NCI-H510A (cell line): ENCODE data around the gene SIX3.

Experiments
- DNase-seq: peaks from one replicate; lab custom pipeline; 2025; lab: John Stamatoyannopoulos, UW

The SIX3 gene

DNA sequence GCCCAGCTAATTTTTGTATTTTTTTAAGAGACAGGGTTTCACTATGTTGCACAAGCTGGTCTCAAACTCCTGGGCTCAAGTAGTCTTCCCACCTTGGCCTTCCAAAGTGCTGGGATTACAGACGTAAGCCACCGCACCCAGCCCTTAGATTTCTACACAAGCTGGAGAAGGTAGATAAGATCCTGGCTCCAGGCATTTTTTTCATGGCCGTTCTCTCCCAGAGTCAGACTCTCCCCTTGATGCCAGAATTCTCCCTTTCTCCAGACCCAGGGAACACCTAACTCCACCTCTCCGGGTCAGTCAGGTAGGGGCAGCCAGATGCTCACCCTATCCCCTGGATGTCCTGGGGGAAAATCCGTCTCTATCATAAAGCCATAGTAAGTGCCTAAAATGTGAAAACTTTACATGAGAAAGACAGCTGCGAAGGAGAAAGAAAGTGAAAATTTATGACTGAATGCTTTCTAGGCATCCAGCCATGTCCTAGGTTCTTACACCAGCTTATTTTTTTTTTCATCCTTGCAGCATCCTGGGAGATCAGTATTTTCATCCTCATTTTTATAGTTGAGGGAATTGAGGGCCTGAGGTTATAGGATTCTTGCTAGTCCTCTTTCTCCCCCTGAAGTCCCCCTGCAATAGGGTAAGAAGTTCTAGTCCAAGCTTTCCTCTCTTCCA is 16.3 kb downstream of the SIX3 start:
- DNase-seq, result no peak

DNA sequence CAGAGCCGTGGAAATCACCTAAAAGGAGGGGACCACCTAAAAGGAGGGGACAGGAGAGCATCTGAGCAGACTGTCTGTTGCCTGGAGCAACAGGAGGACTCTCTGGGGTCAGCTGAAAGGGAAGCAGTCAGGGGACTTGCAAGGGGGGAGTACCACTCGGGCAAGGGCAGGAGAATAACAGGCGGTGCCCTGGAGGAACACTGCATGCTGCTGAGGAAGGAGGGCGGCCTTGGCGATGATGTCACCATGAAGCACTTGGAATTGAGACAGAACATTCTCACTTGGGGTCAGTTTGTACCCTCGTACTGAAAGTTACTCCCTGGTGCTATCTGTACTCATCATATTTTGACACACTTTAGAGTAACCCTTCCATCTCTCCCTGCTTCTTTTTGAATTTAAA is 18.4 kb downstream of the SIX3 start:
- DNase-seq, result no peak

DNA sequence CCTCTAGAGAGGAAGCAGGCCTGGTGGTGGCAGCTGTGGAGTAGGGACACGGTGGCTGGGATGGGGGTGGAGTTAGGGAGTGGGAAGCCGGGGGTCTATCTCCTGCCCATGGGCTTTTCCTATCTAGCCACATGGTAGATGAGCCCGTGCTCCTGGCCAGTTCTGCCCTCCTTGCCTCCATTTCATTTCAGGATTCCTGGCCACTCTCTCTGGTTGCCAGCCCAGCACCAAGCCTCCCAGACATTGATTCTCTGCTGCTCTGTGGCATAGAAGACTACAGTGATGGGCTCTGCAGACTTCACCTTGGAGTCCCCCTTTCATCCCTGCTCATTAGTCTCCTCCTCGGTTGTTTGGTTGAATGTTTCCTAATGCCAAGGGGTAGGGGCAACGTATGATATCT is 19.4 kb downstream of the SIX3 start:
- DNase-seq, result no peak

DNA sequence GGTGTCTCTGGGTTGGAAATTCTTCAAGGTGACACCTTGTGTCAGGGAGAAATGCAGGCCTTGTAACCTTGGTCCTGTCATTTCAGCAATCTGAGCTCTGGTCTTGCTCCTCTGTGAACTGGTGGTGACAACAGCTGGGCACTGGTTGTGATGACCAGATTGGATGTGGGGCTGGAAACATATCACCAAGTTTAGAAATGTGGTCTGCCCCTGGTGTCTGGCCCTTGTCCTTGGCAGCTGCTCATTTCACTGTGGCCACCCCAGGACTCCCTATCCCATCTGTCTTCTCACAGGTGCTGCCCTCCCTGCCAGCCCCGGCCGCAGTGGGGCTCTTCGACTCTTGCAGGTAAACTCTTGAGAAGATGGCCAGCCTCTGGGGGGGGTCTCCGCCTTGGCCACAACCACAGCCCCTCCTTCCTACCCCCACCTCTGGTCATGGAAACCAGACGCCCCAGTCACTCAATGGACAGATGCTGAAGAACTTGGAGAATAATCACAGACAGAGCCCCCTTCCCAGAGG is 20.7 kb downstream of the SIX3 start:
- DNase-seq, result no peak

DNA sequence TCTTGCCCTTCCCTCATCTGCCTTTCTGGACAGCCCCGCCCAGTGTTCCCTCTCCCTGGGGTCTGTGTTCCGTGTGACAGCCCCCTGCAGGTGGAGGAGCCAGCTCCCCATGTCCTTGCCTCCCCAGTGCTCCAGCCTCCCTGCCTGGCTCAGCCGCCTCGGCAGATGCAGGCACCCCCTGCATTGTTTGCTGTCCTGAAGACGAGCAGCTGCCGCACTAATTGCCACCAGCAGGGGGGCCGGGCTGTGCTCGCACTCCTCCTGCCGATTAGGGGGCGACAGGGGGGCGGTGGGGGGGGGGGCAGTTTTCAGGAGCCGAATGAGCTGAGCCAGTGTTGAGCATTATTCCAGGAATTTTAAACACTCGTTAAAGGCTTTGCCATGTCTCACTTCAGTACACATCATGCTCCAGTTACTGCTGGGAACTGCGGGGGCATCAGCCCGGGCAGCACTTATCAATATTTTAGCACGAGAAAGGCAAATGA is 23.3 kb downstream of the SIX3 start:
- no peak for DNase-seq

DNA sequence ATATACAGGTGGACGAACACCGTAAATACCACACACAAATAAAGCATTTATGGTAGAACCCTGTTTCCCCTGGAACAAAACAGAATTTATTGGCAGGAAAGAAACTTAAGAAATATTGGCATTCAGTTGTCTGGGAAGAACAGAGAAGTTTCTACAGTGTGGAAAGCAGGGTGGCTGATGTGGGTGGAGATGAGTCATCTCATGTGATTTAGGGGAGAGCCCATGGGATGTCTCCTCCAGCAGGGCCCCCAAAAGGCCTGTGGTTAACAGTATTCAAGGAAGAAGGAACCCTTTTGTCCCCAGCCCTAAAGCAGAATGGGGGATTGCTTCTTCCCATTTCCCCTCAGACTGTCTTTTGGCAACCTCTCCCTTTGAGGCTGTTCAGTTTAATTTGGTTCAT is 24.2 kb downstream of the SIX3 start:
- no peak for DNase-seq

DNA sequence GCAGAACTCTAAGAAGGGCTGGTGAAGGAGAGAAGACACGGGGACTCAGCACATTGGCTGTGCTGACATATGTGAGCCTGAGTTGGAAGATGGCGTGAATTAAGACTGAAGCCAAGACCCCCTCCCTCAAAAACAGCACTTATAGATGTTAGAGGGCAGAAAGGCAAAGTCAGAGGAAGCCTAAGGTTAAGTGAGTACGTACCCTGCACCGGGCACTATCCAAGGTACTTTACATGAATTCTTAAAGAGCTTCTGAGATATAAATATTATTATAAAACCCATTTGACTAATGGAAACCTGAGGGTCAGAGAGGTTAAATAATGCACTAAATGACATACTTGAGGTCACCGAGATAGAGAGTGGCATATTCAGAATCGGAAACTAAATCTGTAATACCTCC is 25.6 kb downstream of the SIX3 start:
- DNase-seq, result no peak

DNA sequence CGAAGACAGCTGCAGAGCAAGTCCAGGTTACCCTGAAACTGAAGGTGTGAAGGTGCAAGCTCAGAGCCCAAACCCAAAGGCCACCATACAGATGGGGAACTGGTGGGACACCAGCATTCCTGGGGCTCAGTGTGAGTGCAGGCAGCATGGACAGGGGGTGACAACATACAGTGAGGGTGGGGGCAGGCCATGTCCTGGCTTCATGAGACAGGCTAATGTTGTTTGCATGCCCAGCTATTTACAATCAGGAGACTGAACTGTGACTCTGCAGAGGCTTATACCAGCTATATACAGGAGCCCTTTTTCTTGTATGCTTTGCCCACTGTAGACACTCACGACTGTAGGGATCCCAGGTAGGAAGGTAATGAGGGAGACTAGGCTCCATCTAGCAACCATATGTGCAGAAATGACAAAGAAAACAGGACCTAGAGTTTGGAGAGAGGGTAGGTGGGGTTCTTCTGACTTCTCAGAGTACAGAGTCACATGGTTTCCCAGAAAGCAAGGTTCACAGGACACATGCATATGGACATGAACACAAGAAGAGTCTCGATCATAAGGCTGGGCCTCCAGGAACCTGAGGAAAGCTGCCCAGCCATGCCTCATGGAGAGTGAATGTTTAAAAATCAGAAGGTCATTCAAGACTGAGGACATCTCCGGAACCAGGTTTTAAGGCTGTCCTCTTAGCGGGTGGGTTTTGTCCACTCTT is 26.4 kb downstream of the SIX3 start:
- no peak for DNase-seq

DNA sequence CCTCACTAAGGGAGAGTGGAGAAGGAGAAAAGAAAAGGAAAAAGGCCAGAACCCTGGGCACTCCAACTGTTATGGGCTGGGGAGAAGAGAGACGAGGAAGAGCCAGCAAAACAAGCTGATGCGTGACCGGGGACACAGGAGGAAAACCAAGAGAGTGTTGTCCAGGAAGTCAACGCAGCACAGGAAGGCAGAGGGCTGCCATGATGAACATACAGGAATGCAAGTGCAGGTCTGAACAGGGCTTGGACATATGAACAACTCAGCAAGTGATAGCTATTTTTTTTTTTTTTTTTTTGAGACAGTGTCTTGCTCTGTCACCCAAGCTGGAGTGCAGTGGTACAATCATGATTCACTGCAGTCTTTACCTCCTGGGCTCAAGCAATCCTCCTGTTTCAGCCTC is 28.4 kb downstream of the SIX3 start:
- DNase-seq, result no peak

DNA sequence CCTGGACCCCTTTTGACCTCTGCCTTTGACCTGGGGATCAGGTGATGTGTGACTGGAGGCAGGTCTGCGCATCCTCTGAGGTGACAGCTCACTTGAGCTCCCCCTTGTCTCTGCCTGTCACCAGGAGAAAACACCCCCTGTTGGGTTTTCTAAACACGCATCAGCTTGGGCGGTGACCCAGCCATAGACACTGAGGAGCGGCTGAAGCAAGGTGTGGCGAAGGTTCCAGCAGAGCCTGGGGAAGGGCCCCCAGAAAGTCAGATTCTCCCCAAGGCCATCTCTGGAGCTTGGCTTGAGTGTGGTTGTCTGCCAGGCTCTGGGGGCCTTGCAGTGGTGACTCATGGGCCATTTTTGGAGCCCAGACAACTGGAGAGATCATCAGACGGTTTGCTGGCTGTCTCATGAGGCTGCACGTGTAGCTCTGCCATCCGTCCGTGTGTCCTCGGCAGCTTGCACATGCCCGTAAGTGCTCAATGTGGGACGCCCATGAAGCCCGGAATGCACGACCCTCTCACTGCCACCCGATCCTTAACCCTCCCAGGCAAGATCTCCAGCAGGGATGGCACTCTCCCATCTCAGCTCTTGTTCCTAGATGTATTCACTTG is 29.4 kb downstream of the SIX3 start:
- no peak for DNase-seq

DNA sequence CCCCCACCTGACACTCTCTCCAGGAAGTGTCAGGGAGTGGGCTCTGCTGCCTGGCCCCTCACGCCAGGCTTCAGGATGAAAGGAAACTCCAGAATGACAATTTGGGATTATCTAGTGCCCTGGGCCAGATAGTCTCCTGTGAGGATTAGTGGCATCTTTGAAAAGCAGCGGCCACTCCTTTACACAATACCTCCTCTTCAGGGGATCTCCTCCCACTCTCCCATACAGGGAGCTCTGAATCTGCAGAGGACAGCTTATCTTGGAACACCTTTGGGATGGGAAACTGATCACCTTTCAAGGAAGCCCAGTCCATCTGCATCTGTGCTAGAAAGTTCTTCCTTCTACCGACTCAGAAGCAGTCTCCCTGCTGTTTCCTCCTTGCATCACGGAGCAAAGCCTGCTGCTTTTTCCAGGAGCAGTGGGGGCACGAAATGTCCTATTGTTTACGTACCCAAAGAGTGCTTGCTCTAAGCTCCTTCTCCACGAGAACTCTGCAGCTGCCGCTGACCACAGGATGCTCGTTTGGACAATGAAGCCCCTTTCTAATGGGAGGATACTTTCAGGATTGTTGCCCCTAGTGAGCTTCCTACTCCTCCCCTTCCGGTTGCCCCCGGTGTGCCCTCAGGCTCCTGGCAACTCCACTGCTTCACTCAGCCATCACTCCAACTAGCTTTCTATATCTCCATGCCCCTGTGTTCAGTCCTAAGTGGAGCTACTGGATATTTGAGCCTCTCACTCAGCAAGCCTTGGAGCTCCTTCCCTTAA is 31.5 kb downstream of the SIX3 start:
- DNase-seq, result no peak

DNA sequence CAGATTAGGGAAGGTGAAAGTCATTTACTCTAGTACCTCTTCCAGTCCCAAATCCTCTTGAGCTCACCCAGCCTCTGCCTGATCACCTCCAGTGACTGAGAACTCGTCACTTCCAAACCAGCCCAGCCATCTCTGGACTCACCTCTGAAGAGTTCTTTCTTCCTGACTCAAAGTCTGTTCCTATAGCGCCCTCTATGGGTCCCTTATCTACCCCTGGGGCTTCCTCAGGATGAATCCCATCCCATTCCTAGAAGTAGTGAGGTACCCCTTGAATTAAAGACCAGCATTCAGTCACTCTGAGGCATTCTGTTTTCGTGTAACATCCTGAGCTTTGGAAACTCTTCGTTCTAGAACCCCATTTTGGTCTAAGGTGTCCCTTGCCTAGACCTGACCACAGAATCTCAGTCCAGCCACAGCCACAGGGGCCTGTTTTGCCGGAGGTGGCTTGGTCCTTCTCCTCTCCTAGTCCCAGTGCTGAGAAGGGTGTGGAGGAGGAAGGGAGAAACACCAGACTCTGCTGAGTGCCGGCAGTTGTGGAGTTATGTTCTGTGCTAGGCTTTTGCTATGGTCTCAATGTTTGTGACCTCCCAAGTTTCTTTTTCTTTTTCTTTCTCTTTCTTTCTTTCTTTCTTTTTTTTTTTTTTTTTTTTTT is 32.7 kb downstream of the SIX3 start:
- peak; percentile 28 for DNase-seq

DNA sequence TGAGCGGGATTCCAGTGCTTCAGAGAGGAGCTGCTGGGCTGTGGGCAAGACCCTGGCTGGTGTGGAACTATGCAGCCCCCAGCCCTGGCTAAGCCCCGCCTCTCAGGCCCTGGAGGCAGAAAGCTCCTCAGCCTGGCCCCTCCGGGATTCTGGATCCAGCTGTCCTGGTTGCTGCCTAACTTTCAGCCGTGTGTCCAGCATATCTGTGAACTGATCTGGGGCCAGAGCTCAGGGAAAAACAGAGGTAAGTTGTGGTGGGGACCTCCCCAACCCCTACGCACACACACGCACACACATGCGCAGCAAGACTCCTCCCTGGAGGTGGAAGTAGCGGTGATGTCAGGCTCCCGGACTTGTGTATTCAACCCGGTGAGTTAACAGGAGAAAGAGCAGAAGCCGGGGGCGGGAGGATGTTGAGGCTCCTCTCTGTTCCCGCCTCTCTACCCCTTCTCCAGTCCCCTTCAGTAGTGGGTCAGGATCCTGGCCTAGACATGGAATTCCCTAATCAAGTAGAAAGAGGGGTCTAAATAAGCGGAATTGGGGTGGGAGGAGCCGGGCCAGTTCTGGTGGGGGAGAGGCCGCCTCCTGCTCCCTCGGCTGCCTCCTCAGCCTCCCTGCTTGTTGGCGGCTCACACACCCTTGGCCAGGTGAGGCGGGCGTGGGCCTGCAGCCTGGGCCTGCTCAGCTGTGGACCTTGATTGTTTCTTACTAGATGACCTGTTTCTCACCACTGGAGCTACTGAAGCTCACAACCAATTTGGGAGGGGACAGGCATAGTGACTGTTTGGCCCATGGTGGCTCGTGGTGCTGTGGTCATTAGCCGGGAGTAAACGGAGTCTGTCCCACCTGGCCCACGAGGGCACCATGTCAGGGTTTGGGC is 34.3 kb downstream of the SIX3 start:
- DNase-seq, result no peak

DNA sequence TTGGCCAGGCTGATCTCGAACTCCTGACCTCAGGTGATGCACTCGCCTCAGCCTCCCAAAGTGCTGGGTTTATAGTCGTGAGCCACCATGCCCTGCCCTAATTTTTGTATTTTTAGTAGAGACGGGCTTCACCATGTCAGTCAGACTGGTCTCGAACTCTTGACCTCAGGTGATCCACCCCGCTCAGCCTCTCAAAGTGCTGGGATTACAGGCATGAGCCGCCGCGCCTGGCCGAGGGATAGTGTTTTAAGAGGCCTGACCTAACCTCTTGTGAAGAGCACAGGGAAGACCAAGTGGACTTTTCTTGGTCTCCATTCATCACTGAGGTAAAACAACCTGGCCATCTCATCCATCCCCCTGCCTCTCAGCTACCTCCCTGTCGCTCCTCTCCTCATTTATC is 38.1 kb downstream of the SIX3 start:
- no peak for DNase-seq

DNA sequence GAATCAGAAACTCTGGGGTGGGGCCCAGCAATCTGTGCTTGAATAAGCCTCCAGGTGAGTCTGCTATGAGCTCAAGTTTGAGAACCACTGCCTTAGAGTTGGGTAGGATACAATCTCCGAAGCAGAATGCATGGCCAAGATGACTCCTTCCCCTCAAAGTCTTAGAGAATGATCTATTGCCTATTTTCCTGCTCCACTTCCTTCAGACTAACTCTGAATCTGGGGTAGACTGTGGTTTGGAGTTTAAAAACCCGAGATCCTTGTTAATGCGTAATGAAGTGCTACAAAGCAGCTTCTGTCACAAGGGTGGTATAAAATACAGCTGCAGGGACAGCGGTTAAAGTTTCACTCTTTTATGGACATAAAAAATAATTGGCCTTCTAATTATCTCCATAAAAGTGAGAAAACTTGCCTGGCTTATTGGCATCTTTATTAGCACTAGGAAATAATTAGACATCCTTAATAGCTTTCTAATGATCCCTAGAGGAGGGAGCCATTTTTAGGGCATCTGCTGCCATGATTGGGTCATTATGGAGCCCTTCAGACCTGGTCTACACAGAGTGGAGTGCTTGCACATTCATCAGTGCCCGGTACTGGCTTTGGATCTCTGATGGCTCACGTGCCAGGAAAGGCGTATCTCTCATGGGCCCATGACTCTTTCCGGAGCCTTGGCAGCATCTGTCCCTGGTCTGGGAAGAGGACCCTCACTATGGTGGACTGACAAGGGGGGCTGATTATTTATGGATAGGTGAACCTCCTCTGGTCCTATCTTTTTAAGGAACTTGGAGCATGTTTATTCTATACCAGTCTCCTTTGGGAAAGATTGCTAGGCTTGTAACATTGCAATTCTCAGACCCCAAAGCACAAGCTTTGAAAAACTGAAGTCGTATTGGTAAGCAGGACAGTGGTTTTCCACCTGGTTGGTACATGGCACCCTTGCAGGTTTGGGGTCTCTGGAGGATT is 39.5 kb downstream of the SIX3 start:
- no peak for DNase-seq

DNA sequence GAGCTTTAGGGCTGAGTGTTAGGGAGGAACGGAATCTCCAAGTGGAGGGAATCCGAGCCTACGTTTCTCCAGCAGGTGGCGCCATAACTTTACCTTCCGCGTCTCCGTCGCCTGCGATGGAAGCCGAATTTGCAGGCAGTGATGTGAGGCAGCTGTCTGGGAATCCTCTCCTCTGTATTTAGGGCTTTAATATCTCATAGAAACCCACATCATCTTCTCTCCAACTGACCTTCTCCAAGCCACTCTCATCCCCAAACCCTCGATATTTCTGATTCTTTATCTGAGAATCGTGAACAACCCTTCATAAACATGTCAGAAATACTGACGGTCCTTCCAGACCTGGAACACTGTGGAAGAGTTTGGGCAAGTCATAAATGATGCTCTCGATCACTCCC is 40.2 kb downstream of the SIX3 start:
- peak; percentile 33 for DNase-seq

DNA sequence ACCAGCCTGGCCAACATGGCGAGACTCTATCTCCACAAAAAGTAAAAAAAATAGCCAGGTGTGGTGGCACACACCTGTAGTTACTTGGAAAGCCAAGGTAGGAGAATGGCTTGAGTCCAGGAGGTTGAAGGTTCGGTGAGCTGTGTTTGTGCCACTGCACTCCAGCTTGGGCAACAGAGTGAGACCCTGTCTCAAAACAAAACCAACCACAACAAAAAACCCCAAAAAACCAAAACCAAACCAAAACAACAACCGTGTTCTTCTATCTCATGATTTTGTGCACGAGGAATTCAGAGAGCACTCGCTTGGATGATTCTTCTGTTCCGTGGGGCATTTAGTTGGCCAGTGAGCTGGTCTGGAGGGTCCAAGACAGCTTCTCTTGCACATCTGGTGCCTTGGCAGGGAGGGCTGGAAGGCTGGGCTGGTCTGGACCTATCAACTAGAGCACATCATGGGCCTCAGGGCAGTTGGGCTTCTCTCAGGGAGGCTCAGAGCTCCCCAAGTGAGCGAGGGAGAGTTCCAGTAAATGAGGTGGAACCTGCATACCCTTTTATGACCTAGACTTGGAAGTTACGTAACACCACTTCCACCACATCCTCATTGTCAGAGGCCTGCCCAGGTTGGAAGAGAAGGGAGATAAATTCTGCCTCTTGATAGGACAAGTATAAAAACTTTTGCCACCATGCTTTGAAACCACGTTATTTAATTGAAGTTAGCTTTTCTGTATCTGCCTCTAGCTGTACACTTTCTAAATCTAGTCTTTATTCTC is 42.5 kb downstream of the SIX3 start:
- DNase-seq, result no peak

DNA sequence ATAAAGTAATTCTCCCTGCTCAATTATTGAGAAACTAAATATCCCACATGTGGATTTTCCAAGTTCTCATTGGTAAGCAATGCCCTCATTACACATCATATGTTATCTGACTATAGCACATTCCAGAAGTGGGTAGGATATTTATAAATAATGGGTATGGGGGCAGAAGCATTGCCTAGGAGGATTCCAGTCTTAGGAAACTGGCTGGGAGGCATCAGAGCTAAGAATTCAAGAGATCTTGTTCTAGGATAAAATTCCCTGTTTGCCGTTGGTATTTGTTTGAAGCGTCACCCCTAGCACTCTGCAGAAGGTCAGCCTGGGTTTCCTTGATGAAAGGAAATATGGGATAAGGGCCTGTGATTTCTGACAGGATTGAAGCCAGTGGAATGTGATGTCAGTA is 47.7 kb downstream of the SIX3 start:
- DNase-seq, result no peak

DNA sequence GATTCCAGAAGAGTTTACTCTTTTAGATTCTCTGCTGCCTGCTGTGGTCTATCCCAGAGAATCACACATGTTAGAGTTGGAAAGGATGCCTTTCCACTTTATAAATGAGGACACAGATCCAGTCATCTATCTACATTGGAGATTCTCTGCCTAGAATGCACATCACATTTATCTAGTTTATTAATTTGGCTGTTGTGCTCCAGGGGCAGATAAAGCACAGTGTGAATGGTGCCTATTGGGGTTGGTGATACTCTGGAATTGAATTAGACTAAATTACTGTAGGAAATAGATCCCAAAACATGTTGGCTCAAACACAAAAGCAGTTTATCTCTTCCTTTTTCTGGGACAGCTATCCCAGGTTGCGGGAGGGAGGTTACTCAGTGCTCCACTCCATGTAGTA is 52.9 kb downstream of the SIX3 start:
- no peak for DNase-seq
